H1 (cell line): Measurements from ENCODE around the gene MGRN1. TPM values are rescaled to one million over a fixed set of nuclear protein-coding genes. Genes with fewer than 3 reads are reported as not detected.

Source experiments
- CTCF ChIA-PET: fragments of 300-600 bp; sonication (Branson Sonifier 250); formaldehyde crosslinking; loops from one replicate; lab custom pipeline; 2021; ENCODE audit not compliant: partially characterized antibody; lab: Charles Lee
- POLR2A ChIA-PET: fragments of 300-600 bp; sonication (Branson Sonifier 250); formaldehyde crosslinking; loops from one replicate; lab custom pipeline; 2021; ENCODE audit warnings: inconsistent platforms; ENCODE audit not compliant: partially characterized antibody; lab: Charles Lee
- DNase-seq, 2 experiments: peaks; one replicate each; pipeline versions ENCODE4 v3.0.0 to v3.0.0-alpha.2; 2010 to 2022; ENCODE audit warnings: low spot score in 2 of 2, low read depth in 1 of 2, mixed read lengths in 1 of 2
- FAIRE-seq: peaks from 2 replicates; lab custom pipeline; 2011; peaks lifted over from hg19 to GRCh38; lab: Jason Lieb, UNC
- H2AFZ ChIP-seq: 2 replicates; pipeline ENCODE4 v1.8.1; 2012; ENCODE audit warnings: low read length, inconsistent platforms
- H2AK5ac ChIP-seq: 2 replicates; pipeline ENCODE4 v1.6.1; 2013; ENCODE audit warnings: low read depth, low read length
- H2BK120ac ChIP-seq: replicated peaks from 2 replicates; pipeline ENCODE3; 2013; ENCODE audit warnings: low read depth, low read length, inconsistent platforms
- H2BK12ac ChIP-seq: 2 replicates; pipeline ENCODE4 v1.6.1; 2013; ENCODE audit warnings: low read depth, low read length
- H2BK15ac ChIP-seq: 2 replicates; pipeline ENCODE4 v1.6.1; 2013; ENCODE audit warnings: low read length
- H2BK20ac ChIP-seq: 2 replicates; pipeline ENCODE4 v1.6.1; 2013; ENCODE audit warnings: low read length
- H2BK5ac ChIP-seq: 2 replicates; pipeline ENCODE4 v1.6.1; 2013; ENCODE audit warnings: low read depth, low read length
- H3K14ac ChIP-seq: 2 replicates; pipeline ENCODE4 v1.6.1; 2013; ENCODE audit warnings: inconsistent platforms; ENCODE audit not compliant: insufficient read length
- H3K18ac ChIP-seq: 2 replicates; pipeline ENCODE4 v1.6.1; 2013; ENCODE audit warnings: low read length; ENCODE audit errors: extremely low read depth
- H3K23ac ChIP-seq: 2 replicates; pipeline ENCODE4 v1.6.1; 2013; ENCODE audit warnings: inconsistent platforms; ENCODE audit not compliant: insufficient read length
- H3K23me2 ChIP-seq: 2 replicates; pipeline ENCODE4 v1.6.1; 2013; ENCODE audit warnings: low read depth, low read length
- H3K27ac ChIP-seq: 2 replicates; pipeline ENCODE4 v1.6.1; 2011; ENCODE audit warnings: low read depth, low read length, inconsistent platforms
- H3K27me3 ChIP-seq, 4 experiments: replicated peaks in 1 of 4; 1 replicate in 1 of 4; 2 replicates in 3 of 4; pipeline versions ENCODE4 v1.6.1 to v1.8.1; 2011 to 2013; ENCODE audit warnings: low read length in 3 of 4, mild to moderate bottlenecking in 3 of 4, inconsistent platforms in 2 of 4, mixed read lengths in 2 of 4, moderate library complexity in 1 of 4; ENCODE audit not compliant: control insufficient read depth in 3 of 4, insufficient read depth in 3 of 4; ENCODE audit errors: extremely low read depth in 1 of 4
- H3K36me3 ChIP-seq, 4 experiments: 2 replicates each; pipeline versions ENCODE4 v1.6.1 to v1.8.1; 2011 to 2013; ENCODE audit warnings: mild to moderate bottlenecking in 4 of 4, low read length in 3 of 4, moderate library complexity in 2 of 4, control low read depth in 1 of 4, inconsistent platforms in 1 of 4; ENCODE audit not compliant: insufficient read depth in 4 of 4, control insufficient read depth in 2 of 4
- H3K4ac ChIP-seq: replicated peaks from 2 replicates; pipeline ENCODE3; 2013; ENCODE audit warnings: low read length, low read depth, mixed read lengths, inconsistent platforms; ENCODE audit not compliant: insufficient read length
- H3K4me1 ChIP-seq, 4 experiments: replicated peaks in 1 of 4; 1 replicate in 1 of 4; 2 replicates in 3 of 4; pipeline versions ENCODE4 v1.6.1 to v1.8.1; 2011 to 2013; ENCODE audit warnings: low read length in 3 of 4, inconsistent platforms in 2 of 4, mixed read lengths in 1 of 4; ENCODE audit not compliant: insufficient read depth in 4 of 4, control insufficient read depth in 3 of 4
- H3K4me2 ChIP-seq, 2 experiments: 2 replicates each; pipeline versions ENCODE4 v1.6.1 to v1.8.1; 2011 to 2013; ENCODE audit warnings: low read depth in 2 of 2, low read length in 2 of 2, control low read depth in 1 of 2, inconsistent platforms in 1 of 2, mild to moderate bottlenecking in 1 of 2; ENCODE audit not compliant: insufficient read depth in 1 of 2
- H3K4me3 ChIP-seq, 4 experiments: fragments of 200-600, 300-600 bp in 1 of 4; sonication (generic), shearing (Covaris generic), sonication (Bioruptor Twin) in 1 of 4; 2 replicates each; pipeline versions ENCODE4 v1.5.1 to v1.8.1; 2011 to 2016; ENCODE audit warnings: low read length in 4 of 4, low read depth in 3 of 4, control low read depth in 2 of 4, inconsistent platforms in 2 of 4, mild to moderate bottlenecking in 2 of 4, mixed read lengths in 1 of 4, moderate library complexity in 1 of 4; ENCODE audit not compliant: insufficient read depth in 2 of 4; ENCODE audit errors: extremely low read depth in 1 of 4
- H3K56ac ChIP-seq: replicated peaks from 2 replicates; pipeline ENCODE3; 2013; ENCODE audit warnings: low read depth, mild to moderate bottlenecking, mixed read lengths, low read length, inconsistent platforms; ENCODE audit not compliant: insufficient read length
- H3K79me1 ChIP-seq: 2 replicates; pipeline ENCODE4 v1.6.1; 2013; ENCODE audit warnings: low read depth, low read length, control low read depth
- H3K79me2 ChIP-seq, 2 experiments: 2 replicates each; pipeline versions ENCODE4 v1.6.1 to v1.8.1; 2012 to 2013; ENCODE audit warnings: low read length in 2 of 2, mild to moderate bottlenecking in 2 of 2, inconsistent platforms in 1 of 2; ENCODE audit not compliant: insufficient read depth in 2 of 2, control insufficient read depth in 1 of 2
- H3K9ac ChIP-seq, 4 experiments: replicated peaks in 1 of 4; 1 replicate in 1 of 4; 2 replicates in 3 of 4; pipeline versions ENCODE4 v1.6.1 to v1.8.1; 2011 to 2013; ENCODE audit warnings: low read depth in 3 of 4, low read length in 3 of 4, control low read depth in 2 of 4, mild to moderate bottlenecking in 2 of 4, moderate library complexity in 2 of 4, inconsistent platforms in 1 of 4; ENCODE audit errors: extremely low read depth in 1 of 4
- H3K9me3 ChIP-seq, 2 experiments: 2 replicates each; pipeline versions ENCODE4 v1.6.1 to v1.8.1; 2012 to 2013; ENCODE audit warnings: mild to moderate bottlenecking in 2 of 2, moderate library complexity in 2 of 2, control low read depth in 1 of 2, inconsistent platforms in 1 of 2, low read depth in 1 of 2, low read length in 1 of 2, mixed read lengths in 1 of 2; ENCODE audit not compliant: insufficient read depth in 2 of 2
- H4K20me1 ChIP-seq, 2 experiments: replicated peaks in 1 of 2; 2 replicates each; pipeline versions ENCODE3 to v1.8.1; 2011 to 2013; ENCODE audit warnings: inconsistent platforms in 2 of 2, low read length in 2 of 2, mild to moderate bottlenecking in 1 of 2; ENCODE audit not compliant: insufficient read depth in 2 of 2, control insufficient read depth in 1 of 2
- H4K5ac ChIP-seq: 2 replicates; pipeline ENCODE4 v1.6.1; 2013; ENCODE audit warnings: low read length, low read depth, mixed read lengths, inconsistent platforms; ENCODE audit not compliant: insufficient read length
- H4K8ac ChIP-seq: 2 replicates; pipeline ENCODE4 v1.8.0; 2013; ENCODE audit warnings: mild to moderate bottlenecking, moderate library complexity, low read length, inconsistent platforms; ENCODE audit not compliant: insufficient read depth; ENCODE audit errors: extremely low read depth
- H4K91ac ChIP-seq: replicated peaks from 2 replicates; pipeline ENCODE3; 2013; ENCODE audit warnings: low read length, mixed read lengths, inconsistent platforms; ENCODE audit not compliant: insufficient read length
- BACH1 ChIP-seq: IDR thresholded peaks from 2 replicates; pipeline ENCODE4 v1.6.1; 2012; ENCODE audit warnings: low read length, improper control_type of control experiment
- CBX8 ChIP-seq: fragments of 300-800, 300-1000 bp; sonication (generic); IDR thresholded peaks from 2 replicates; pipeline ENCODE4 v1.7.1; 2016; ENCODE audit warnings: low read depth, low read length, borderline replicate concordance
- CHD1 ChIP-seq: IDR thresholded peaks from 2 replicates; pipeline ENCODE4 v1.6.1; 2012; ENCODE audit warnings: low read depth, low read length, improper control_type of control experiment
- JUND ChIP-seq: IDR thresholded peaks from 2 replicates; pipeline ENCODE4 v1.6.1; 2011; ENCODE audit warnings: mild to moderate bottlenecking, improper control_type of control experiment, low read length
- POU5F1 ChIP-seq: IDR thresholded peaks from 2 replicates; pipeline ENCODE4 v1.6.1; 2011; ENCODE audit warnings: low read depth, mild to moderate bottlenecking, low read length, moderate library complexity
- SIN3A ChIP-seq, 2 experiments: IDR thresholded peaks in 1 of 2; conservative IDR thresholded peaks in 1 of 2; 2 replicates each; pipeline ENCODE4 v1.6.1; 2011 to 2012; ENCODE audit warnings: low read length in 2 of 2, improper control_type of control experiment in 1 of 2, low read depth in 1 of 2, mild to moderate bottlenecking in 1 of 2
- WGBS, 2 experiments: shearing (Covaris generic) in 1 of 2; methylation state at CpG; one replicate each; pipeline versions ENCODE4 v1.1.6 to v1.1.7; 2013 to 2015; ENCODE audit warnings: low lambda C conversion rate in 2 of 2, mixed read lengths in 2 of 2, inconsistent platforms in 1 of 2, low coverage in 1 of 2, missing lambda C conversion rate in 1 of 2; ENCODE audit not compliant: insufficient replicate concordance in 2 of 2, insufficient coverage in 1 of 2, insufficient read length in 1 of 2; ENCODE audit errors: extremely low coverage in 1 of 2, missing lambda C conversion rate in 1 of 2; 5-methylcytosine and 5-hydroxymethylcytosine counted together
- polyA plus RNA-seq, 7 experiments: library from polyadenylated mRNA; depleted of rRNA in 3 of 7; stranded (reverse) in 5 of 7; unstranded in 2 of 7; fragments of >200 nt in 5 of 7; fragments of 200-250 nt in 2 of 7; gene quantifications; 1 replicate in 5 of 7; 2 replicates in 1 of 7; 4 replicates in 1 of 7; pipeline versions ENCODE4 v1.2.1 to v1.2.3, GENCODE V29; 2011 to 2013; ENCODE audit warnings: missing spikeins in 2 of 7, mixed read lengths in 2 of 7
- total RNA-seq: library from RNA; stranded (reverse); fragmentation: NEBNext Ultra II Directional; extraction: Animal tissue kit (Norgen Biotek cat#: 25700); gene quantifications from 2 replicates; pipeline ENCODE4 v1.2.1, GENCODE V29; 2021
- TF ChIP-seq, protein P1 (sequence below): IDR thresholded peaks from 2 replicates; pipeline ENCODE4 v1.6.1; 2012; ENCODE audit warnings: inconsistent platforms

The MGRN1 gene
- total and polyA plus RNA-seq, 2 of the 8 experiments (the other 6 are each of a cell fraction or from before 2014, with no cell fraction given) = 15.0 to 82.3 TPM

DNA sequence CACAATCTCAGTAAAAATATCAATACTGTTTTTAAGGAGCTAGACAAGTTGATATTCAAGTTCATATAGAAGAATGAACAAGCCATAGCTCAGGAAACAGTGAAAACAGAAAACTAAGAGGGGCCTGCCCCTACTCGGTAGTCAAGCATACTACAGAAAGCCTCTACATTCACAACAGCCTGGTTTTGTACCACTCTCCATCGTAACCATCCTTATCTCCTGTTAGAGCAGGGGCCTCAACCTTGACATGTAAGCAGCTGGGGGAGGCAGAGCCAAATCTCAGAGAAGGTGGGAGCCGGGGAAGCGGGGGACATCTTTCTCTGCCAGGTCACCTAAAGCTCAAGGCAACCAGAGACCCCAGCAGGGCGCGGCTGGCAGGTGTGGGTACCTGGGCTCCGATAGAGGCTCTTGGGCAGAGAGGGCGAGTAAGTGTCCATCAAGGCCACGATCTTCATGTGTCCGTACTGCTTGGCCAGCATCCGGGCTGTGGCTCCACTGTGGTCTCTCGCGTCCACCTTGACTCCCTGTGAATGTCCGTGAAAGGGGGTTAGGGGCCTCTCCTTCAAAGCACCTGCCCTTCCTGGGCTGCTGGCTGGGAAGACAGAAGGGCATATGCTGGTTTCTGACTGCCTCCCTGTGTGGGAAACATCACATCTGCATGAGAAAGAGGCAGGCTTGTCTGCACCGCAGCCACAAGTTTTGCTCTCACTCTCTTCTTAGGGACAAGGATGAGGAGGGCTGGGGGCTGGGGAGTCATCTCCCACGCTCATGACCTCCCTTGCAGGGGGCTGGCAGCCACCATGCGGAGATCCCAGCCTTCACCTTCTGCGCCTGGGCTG lies 89.3 kb downstream of the MGRN1 start:
- Histone ChIP-seq H3K23ac (no peak overlapping the region), H3K36me3 (peaks cover 0 to 24% (median 2%) of the 10 kb centered on the region in 4 experiments; a peak in 4 of 8 replicates)
- no peak for DNase-seq

More for the DNA sequence above, 89.3 kb downstream of the MGRN1 start:
- WGBS, 2 experiments = 72% methylated on average over 18 of the region's 18 CpGs; no CpG with 5 or more reads in 1 of the 2 experiments
- Histone ChIP-seq H3K27ac (no peak overlapping the region), H3K4me3 (peak overlapping the region in 2 of 4 experiments; percentile 11 to 19; a peak in 3 of 8 replicates), H2BK120ac (no peak overlapping the region), H2BK5ac (no peak overlapping the region), H2BK12ac (peak overlapping the region; percentile 39; the same call in 1 of the 2 replicates), H2BK15ac (no peak overlapping the region), H3K4me2 (peak overlapping the region; percentile 50 to 55), H3K9me3 (no peaks in the 10 kb centered on the region), H3K4ac (no peak overlapping the region), H3K18ac (no peak overlapping the region; the same call in 1 of the 2 replicates), H3K14ac (no peak overlapping the region), H4K8ac (no peak overlapping the region), H2AFZ (no peak overlapping the region), H3K27me3 (no peaks in the 10 kb centered on the region), H3K79me2 (no peaks in the 10 kb centered on the region), H3K4me1 (peaks cover under 1 to 16% (median 8%) of the 10 kb centered on the region in 4 experiments), H2BK20ac (no peak overlapping the region), H4K20me1 (no peaks in the 10 kb centered on the region), H3K79me1 (no peaks in the 10 kb centered on the region), H4K91ac (no peak overlapping the region), H3K56ac (no peak overlapping the region), H3K23me2 (no peaks in the 10 kb centered on the region), H2AK5ac (no peak overlapping the region), H3K9ac (peak overlapping the region in 2 of 4 experiments; percentile 16 to 38; a peak in 1 of 7 replicates), H4K5ac (peak overlapping the region; percentile 60)
- ChIA-PET POLR2A (interaction anchor here (1.0 to 2.2 kb wide), 5 partner anchors 7 to 54 kb away, joined by 4 to 10 read pairs (median 4); no protein-coding TSS in a partner anchor), CTCF (interaction anchor here (1.3 to 1.6 kb wide), 2 partner anchors 91 to 242 kb away, joined by 3 to 4 read pairs; no protein-coding TSS in a partner anchor)
- FAIRE-seq = peak; percentile 39
- TF ChIP-seq SIN3A (conservative IDR thresholded peaks at IDR 0.05 in 1 of 2, IDR thresholded peaks at IDR 0.05 in 1 of 2; ENCODE audit: low read depth in 1 of 2, low read length in 2 of 2) (0 out of 4 replicates have a peak, but pooled peaks of 1 of the 2 experiments have one; percentile 28), CBX8 (no peak), JUND (no peak), CHD1 (no peak), POU5F1 (peak; percentile 59; the same call in 1 of the 2 replicates), BACH1 (no peak)
- TF ChIP-seq, protein P1, sequence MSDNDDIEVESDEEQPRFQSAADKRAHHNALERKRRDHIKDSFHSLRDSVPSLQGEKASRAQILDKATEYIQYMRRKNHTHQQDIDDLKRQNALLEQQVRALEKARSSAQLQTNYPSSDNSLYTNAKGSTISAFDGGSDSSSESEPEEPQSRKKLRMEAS = 0 out of 2 replicates have a peak, but pooled peaks have one; percentile 9
